ENCODE data around the gene BEST1.
"Not testable (repeated sequence)": the region's sequence is repeated elsewhere in the genome, so short reads cannot be mapped to it uniquely, and the experiment has no call there.

BEST1 gene

DNA sequence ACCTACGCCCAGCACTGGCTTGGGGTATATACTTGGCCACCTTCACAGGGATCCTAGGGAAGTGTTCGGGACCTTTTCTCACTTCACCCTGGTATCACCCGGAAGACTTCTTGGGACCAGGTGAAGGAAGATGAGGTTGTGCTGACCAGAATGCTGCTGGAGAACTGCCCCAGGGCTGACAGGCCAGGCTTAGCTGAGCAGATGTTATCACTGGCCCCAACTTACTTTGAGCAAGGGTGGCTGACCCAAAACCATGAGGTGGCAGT is 12.8 kb downstream of the BEST1 start:
- DNase-seq (ENCODE audit: low read depth): no peak
- TF ChIP-seq, protein P1, sequence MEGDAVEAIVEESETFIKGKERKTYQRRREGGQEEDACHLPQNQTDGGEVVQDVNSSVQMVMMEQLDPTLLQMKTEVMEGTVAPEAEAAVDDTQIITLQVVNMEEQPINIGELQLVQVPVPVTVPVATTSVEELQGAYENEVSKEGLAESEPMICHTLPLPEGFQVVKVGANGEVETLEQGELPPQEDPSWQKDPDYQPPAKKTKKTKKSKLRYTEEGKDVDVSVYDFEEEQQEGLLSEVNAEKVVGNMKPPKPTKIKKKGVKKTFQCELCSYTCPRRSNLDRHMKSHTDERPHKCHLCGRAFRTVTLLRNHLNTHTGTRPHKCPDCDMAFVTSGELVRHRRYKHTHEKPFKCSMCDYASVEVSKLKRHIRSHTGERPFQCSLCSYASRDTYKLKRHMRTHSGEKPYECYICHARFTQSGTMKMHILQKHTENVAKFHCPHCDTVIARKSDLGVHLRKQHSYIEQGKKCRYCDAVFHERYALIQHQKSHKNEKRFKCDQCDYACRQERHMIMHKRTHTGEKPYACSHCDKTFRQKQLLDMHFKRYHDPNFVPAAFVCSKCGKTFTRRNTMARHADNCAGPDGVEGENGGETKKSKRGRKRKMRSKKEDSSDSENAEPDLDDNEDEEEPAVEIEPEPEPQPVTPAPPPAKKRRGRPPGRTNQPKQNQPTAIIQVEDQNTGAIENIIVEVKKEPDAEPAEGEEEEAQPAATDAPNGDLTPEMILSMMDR (IDR thresholded peaks at IDR 0.05; ENCODE audit: control insufficient read depth, insufficient read depth, low read depth, low read length, missing control alignments): no peak
- H3K4me3 ChIP-seq (ENCODE audit: control insufficient read depth, low read depth, low read length): no peak overlapping the region

DNA sequence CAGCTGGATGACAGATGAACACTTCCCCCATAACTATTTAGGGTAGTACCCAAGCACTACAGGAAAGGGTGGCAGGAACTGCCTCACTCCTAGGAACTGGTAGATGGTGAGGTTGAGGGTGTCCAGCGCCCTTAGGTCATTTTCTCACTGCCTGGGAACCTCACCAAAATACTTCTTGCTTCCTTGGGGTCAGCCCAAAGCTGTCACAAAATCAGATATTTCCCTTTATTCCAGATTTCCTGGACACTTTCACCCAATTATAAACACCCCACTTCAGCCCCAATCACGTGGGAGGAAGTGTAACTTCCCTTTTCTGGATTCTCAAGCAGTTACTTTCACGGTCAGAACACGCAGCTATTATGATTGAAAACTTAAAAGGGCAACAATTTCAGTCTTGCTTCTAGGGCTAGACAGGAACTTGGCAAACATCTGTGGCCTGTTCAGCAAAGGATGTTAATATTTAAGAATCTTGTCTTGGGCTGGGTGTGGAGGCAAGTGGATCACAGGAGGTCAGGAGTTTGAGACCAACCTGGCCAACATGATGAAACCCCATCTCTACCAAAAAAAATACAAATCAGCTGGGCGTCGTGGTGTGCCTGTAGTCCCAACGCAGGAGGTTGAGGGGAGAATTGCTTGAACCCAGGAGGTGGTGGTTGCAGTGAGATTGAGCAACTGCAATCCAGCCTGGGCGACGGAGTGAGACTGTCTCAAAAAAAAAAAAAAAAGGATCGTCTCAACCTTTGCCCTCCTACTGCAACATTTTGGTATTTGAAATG is 13.3 kb downstream of the BEST1 start:
- no peak overlapping the region for H3K4me3 ChIP-seq (ENCODE audit: control insufficient read depth, low read depth, low read length)
- DNase-seq (ENCODE audit: low read depth): no peak
- TF ChIP-seq, protein P1 (IDR thresholded peaks at IDR 0.05; ENCODE audit: control insufficient read depth, insufficient read depth, low read depth, low read length, missing control alignments): no peak

DNA sequence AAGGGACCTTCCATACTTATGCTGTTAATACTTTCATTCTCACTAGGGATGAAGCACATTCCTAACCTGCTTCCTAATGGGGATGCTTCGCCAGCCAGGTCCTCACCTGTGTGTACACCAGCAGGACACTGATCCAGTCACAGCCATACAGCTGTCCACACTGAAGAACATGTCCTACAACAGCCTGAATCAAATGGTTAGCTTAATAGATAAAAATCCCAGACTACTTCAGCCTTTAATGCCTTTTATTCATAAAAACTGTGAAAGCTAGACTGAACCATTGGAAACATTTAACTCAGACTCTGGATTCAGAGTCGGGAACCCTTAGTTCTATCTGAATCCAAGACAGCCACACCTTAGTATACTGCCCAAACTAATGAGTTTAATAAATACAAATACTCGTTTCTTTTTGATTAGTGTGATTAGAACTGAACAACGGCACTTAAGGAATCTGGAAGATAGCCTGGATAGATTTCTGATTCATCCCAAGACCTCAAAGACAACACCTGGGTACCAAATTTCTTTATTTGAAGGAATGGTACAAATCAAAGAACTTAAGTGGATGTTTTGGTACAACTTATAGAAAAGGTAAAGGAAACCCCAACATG is 14.0 kb downstream of the BEST1 start:
- no peak for DNase-seq (ENCODE audit: low read depth)
- TF ChIP-seq, protein P1 (IDR thresholded peaks at IDR 0.05; ENCODE audit: control insufficient read depth, insufficient read depth, low read depth, low read length, missing control alignments): no peak
- peak overlapping the region; percentile 97; the same call in 1 of the 2 replicates for H3K4me3 ChIP-seq (ENCODE audit: control insufficient read depth, low read depth, low read length)

- peak overlapping the region; percentile 97 for H3K4me3 ChIP-seq (ENCODE audit: control insufficient read depth, low read depth, low read length)
- DNase-seq (ENCODE audit: low read depth): not testable (repeated sequence)
Measured at GRCh38 chr11:61964666-61965271, 14.6 kb downstream of the BEST1 start.

DNA sequence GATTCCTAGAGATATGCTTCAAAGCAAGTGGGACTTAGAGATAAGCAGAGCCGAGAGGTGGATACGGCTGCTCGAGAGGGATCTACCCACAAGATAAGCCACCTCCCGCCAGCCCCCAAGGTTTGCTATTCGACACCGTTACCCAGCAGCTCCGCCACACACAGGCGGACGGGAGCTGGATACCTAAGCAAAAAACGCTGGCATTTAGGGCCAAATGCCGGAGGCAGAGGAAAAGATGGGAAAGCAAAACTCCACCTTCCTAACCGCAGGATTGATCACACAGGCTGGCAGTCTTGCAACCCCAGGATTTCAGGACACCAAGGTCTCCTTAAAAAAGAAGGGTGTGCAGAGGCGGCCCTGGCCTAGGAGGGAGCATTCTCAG is 16.6 kb downstream of the BEST1 start:
- TF ChIP-seq, protein P1 (IDR thresholded peaks at IDR 0.05; ENCODE audit: control insufficient read depth, insufficient read depth, low read depth, low read length, missing control alignments): no peak
- DNase-seq (ENCODE audit: low read depth): no peak

GRCh38 chr11:61967116-61967923 is 17.2 kb downstream of the BEST1 start, which contains the start of gene FTH1:
Gene FTH1 (minus strand): TSS chr11:61967634. CDS start chr11:61967425, 209 bp downstream.
- TF ChIP-seq, protein P1 (IDR thresholded peaks at IDR 0.05; ENCODE audit: control insufficient read depth, insufficient read depth, low read depth, low read length, missing control alignments): no peak
- DNase-seq (ENCODE audit: low read depth): peak; percentile 58
- H3K4me3 ChIP-seq (ENCODE audit: control insufficient read depth, low read depth, low read length): peak within 1 kb of the TSS; percentile 97

More for the DNA sequence above, 16.6 kb downstream of the BEST1 start:
- peak overlapping the region; percentile 97 for H3K4me3 ChIP-seq (ENCODE audit: control insufficient read depth, low read depth, low read length)
